ENCODE measurements around the gene MDM1.

GRCh38 chr12:68368327-68368726, 36.2 kb upstream of the MDM1 start:
- TF ChIP-seq, protein P1, sequence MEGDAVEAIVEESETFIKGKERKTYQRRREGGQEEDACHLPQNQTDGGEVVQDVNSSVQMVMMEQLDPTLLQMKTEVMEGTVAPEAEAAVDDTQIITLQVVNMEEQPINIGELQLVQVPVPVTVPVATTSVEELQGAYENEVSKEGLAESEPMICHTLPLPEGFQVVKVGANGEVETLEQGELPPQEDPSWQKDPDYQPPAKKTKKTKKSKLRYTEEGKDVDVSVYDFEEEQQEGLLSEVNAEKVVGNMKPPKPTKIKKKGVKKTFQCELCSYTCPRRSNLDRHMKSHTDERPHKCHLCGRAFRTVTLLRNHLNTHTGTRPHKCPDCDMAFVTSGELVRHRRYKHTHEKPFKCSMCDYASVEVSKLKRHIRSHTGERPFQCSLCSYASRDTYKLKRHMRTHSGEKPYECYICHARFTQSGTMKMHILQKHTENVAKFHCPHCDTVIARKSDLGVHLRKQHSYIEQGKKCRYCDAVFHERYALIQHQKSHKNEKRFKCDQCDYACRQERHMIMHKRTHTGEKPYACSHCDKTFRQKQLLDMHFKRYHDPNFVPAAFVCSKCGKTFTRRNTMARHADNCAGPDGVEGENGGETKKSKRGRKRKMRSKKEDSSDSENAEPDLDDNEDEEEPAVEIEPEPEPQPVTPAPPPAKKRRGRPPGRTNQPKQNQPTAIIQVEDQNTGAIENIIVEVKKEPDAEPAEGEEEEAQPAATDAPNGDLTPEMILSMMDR (conservative IDR thresholded peaks at IDR 0.05 in 1 of 2, IDR thresholded peaks at IDR 0.05 in 1 of 2; ENCODE audit: extremely low read depth in 1 of 2, insufficient read depth in 1 of 2, low read depth in 1 of 2, low read length in 2 of 2) = no peak
- no peak for TF ChIP-seq EZH2 (IDR thresholded peaks at IDR 0.05; ENCODE audit: borderline replicate concordance, low read length)

All from mammary epithelial cell (primary cell).